HepG2 (cell line): ENCODE results near the gene ZFYVE28. TPM values are rescaled to one million over a fixed set of nuclear protein-coding genes. Genes with fewer than 3 reads are reported as not detected.
A peak's percentile ranks its signal among the peaks of the same experiment; 100 is the strongest.

Experiments
- ARID4A ChIP-seq: sonication (generic); formaldehyde crosslinking; IDR thresholded peaks from 2 replicates; pipeline ENCODE4 v1.5.0; 2020; ENCODE audit warnings: mild to moderate bottlenecking, missing genetic modification reagents, borderline replicate concordance
- ATF1 ChIP-seq: IDR thresholded peaks from 2 replicates; pipeline ENCODE4 v1.6.1; 2016; ENCODE audit warnings: mild to moderate bottlenecking, control low read depth
- MLXIP ChIP-seq: sonication (generic); formaldehyde crosslinking; IDR thresholded peaks from 2 replicates; pipeline ENCODE4 v1.9.0; 2021; ENCODE audit warnings: missing genetic modification reagents, borderline replicate concordance
- PATZ1 ChIP-seq: sonication (generic); formaldehyde crosslinking; IDR thresholded peaks from 2 replicates; pipeline ENCODE4 v1.4.0; 2020; ENCODE audit warnings: missing genetic modification reagents
- SALL2 ChIP-seq: sonication (generic); formaldehyde crosslinking; IDR thresholded peaks from 2 replicates; pipeline ENCODE4 v1.8.1; 2023; ENCODE audit warnings: mild to moderate bottlenecking, missing genetic modification reagents, inconsistent platforms
- SP5 ChIP-seq: IDR thresholded peaks from 2 replicates; pipeline ENCODE4 v1.6.1; 2016; ENCODE audit warnings: low read depth, borderline replicate concordance
- THAP11 ChIP-seq: IDR thresholded peaks from 2 replicates; pipeline ENCODE4 v1.6.1; 2016; ENCODE audit warnings: missing biosample characterization, missing genetic modification reagents
- ZNF138 ChIP-seq: sonication (generic); formaldehyde crosslinking; IDR thresholded peaks from 2 replicates; pipeline ENCODE4 v1.5.0; 2020; ENCODE audit warnings: mild to moderate bottlenecking, low read depth, missing genetic modification reagents
- ZNF513 ChIP-seq: sonication (generic); formaldehyde crosslinking; conservative IDR thresholded peaks from 2 replicates; pipeline ENCODE4 v1.5.0; 2020; ENCODE audit warnings: missing genetic modification reagents
- polyA plus RNA-seq, 8 experiments: library from polyadenylated mRNA; depleted of rRNA in 3 of 8; stranded (reverse) in 7 of 8; unstranded in 1 of 8; fragments of >200 nt; fragmentation: Illumina TruSeq in 4 of 8; extraction: Trizol in 4 of 8; gene quantifications; 2 replicates each; pipeline versions ENCODE4 v1.2.1 to v1.2.3, GENCODE V29; 2011 to 2016; ENCODE audit warnings: low read depth in 4 of 8, missing spikeins in 1 of 8, mixed read lengths in 1 of 8; ENCODE audit not compliant: insufficient read depth in 1 of 8
- total RNA-seq, 5 experiments: library from RNA; depleted of rRNA; stranded (reverse); fragments of >200 nt; fragmentation: Illumina TruSeq; extraction: Trizol; gene quantifications; 2 replicates each; pipeline ENCODE4 v1.2.3, GENCODE V29; 2016; ENCODE audit warnings: low read depth in 1 of 5

The ZFYVE28 gene
- total and polyA plus RNA-seq, 2 of the 13 experiments (the other 11 are each of a cell fraction or from before 2014, with no cell fraction given): 0.12 to 0.22 TPM

GRCh38 chr4:2441393-2442174, 23.1 kb upstream of the ZFYVE28 start (continued):
- TF ChIP-seq ARID4A (CRISPR knock-in tag) (peak; percentile 68; the same call in 1 of the 2 replicates), SALL2 (CRISPR knock-in tag) (peak; percentile 78), ATF1 (CRISPR knock-in tag) (no peak), THAP11 (CRISPR knock-in tag) (peak; percentile 76), ZNF513 (CRISPR knock-in tag) (no peak), ZNF138 (CRISPR knock-in tag) (no peak), PATZ1 (CRISPR knock-in tag) (peak; percentile 75), MLXIP (CRISPR knock-in tag) (no peak), SP5 (CRISPR knock-in tag) (peak; percentile 59)
